ENCODE measurements around the gene PLA2G6.

The PLA2G6 gene

GRCh38 chr22:38213319-38213989 lies 31.8 kb upstream of the PLA2G6 start:
- 86 to 92% methylated on average over 6 of the region's 6 CpGs for WGBS, 2 experiments (ENCODE audit: insufficient coverage in 2 of 2)
- Histone ChIP-seq H3K36me3 (ENCODE audit: control insufficient read depth, insufficient read depth, low read length) (peaks cover 48% of the 10 kb centered on the region), H3K4me3 (ENCODE audit: extremely low read depth, insufficient read depth, low read length, poor library complexity, severe bottlenecking) (no peak overlapping the region)

DNA sequence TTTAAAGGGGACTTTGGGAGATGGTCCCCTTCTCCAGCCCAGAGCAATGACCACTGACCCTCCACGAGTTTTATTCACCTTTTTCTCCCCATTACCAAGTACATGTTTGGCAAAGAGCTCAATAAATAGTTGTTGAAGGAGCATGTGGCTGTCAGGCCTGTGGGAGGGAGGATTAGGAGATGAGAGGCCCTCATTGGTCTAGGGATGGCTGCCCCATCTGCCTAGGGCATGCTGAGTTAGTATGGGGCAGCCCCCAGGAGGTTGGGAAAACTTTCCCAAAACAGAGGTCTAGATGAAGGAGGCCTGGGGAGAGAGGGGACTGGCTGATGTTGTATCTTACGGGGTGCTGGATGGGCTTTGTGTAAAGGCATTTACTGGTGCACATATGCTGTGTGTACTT lies 30.8 kb upstream of the PLA2G6 start:
- Histone ChIP-seq H3K9me3 (ENCODE audit: control insufficient read depth, low read length) (no peaks in the 10 kb centered on the region), H3K36me3 (ENCODE audit: control insufficient read depth, insufficient read depth, low read length) (peaks cover 58% of the 10 kb centered on the region), H3K27ac (ENCODE audit: low read depth, low read length, severe bottlenecking) (no peak overlapping the region), H3K4me3 (ENCODE audit: extremely low read depth, insufficient read depth, low read length, poor library complexity, severe bottlenecking) (no peak overlapping the region), H3K4me1 (ENCODE audit: control insufficient read depth, insufficient read depth, low read length, poor library complexity, severe bottlenecking) (peaks cover 6% of the 10 kb centered on the region)
- WGBS, 2 experiments (ENCODE audit: insufficient coverage in 2 of 2): 100% methylated on average over 1 of the region's 2 CpGs

More at GRCh38 chr22:38213319-38213989, 31.8 kb upstream of the PLA2G6 start:
- H3K9me3 ChIP-seq (ENCODE audit: control insufficient read depth, low read length): no peaks in the 10 kb centered on the region
- no peak overlapping the region for H3K27ac ChIP-seq (ENCODE audit: low read depth, low read length, severe bottlenecking)
- H3K4me1 ChIP-seq (ENCODE audit: control insufficient read depth, insufficient read depth, low read length, poor library complexity, severe bottlenecking): peaks cover 11% of the 10 kb centered on the region

DNA sequence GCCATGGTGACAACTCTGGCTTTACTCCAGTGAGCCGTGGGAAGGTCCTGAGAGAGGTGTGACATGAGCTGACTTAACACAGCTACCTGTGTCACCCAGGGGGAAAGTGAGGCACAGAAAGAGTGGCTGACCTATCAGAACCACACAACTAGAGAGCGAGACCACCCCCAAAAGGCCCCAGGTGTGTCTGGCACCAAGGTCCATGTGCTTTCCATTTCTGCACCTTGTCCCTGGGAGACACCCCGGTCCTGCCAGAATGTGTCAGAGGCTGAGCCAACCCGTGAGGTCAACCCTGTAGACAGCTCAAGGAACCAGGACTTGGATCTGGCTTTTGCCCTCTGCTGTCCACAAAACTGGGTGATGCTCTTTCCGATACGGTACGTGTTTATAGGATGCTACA lies 29.9 kb upstream of the PLA2G6 start:
- Histone ChIP-seq H3K36me3 (ENCODE audit: control insufficient read depth, insufficient read depth, low read length) (peaks cover 55% of the 10 kb centered on the region), H3K4me1 (ENCODE audit: control insufficient read depth, insufficient read depth, low read length, poor library complexity, severe bottlenecking) (peaks cover 6% of the 10 kb centered on the region), H3K4me3 (ENCODE audit: extremely low read depth, insufficient read depth, low read length, poor library complexity, severe bottlenecking) (no peak overlapping the region), H3K27ac (ENCODE audit: low read depth, low read length, severe bottlenecking) (no peak overlapping the region), H3K9me3 (ENCODE audit: control insufficient read depth, low read length) (no peaks in the 10 kb centered on the region)
- 84 to 97% methylated on average over 3 of the region's 7 CpGs for WGBS, 2 experiments (ENCODE audit: insufficient coverage in 2 of 2)

DNA sequence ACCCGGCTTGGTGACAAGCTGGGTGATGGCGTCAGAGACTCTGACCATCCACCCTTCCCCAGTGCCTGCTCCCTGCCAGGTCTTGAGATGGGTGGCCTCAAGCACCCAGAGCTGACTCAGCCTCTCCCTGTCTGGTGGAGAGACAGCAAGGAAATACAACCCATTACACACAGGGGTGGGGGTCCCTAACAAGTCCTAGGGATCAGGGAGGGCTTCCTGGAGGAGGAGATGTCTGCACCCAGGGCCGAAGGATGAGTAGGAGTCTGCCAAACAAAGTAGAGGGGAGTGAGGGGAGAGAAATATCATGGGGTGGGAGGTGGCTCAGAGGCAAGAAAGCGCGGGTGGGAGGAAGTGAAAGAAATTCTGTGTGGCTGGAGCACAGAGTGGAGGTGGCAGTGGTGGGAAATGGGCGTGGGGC lies 26.9 kb upstream of the PLA2G6 start:
- no peak overlapping the region for H3K4me3 ChIP-seq (ENCODE audit: extremely low read depth, insufficient read depth, low read length, poor library complexity, severe bottlenecking)
- WGBS, 2 experiments (ENCODE audit: insufficient coverage in 2 of 2): 100% methylated on average over 3 to 5 of the region's 6 CpGs
- H3K9me3 ChIP-seq (ENCODE audit: control insufficient read depth, low read length): no peaks in the 10 kb centered on the region
- peaks cover 22% of the 10 kb centered on the region for H3K4me1 ChIP-seq (ENCODE audit: control insufficient read depth, insufficient read depth, low read length, poor library complexity, severe bottlenecking)
- H3K36me3 ChIP-seq (ENCODE audit: control insufficient read depth, insufficient read depth, low read length): peaks cover 33% of the 10 kb centered on the region
- H3K27ac ChIP-seq (ENCODE audit: low read depth, low read length, severe bottlenecking): no peak overlapping the region

- Histone ChIP-seq H3K36me3 (ENCODE audit: control insufficient read depth, insufficient read depth, low read length) (peaks cover 31% of the 10 kb centered on the region), H3K27ac (ENCODE audit: low read depth, low read length, severe bottlenecking) (no peak overlapping the region), H3K4me1 (ENCODE audit: control insufficient read depth, insufficient read depth, low read length, poor library complexity, severe bottlenecking) (peaks cover 27% of the 10 kb centered on the region), H3K9me3 (ENCODE audit: control insufficient read depth, low read length) (no peaks in the 10 kb centered on the region), H3K4me3 (ENCODE audit: extremely low read depth, insufficient read depth, low read length, poor library complexity, severe bottlenecking) (no peak overlapping the region)
- WGBS, 2 experiments (ENCODE audit: insufficient coverage in 2 of 2): 91 to 96% methylated on average over 4 to 7 of the region's 7 CpGs
Observed at GRCh38 chr22:38207898-38208432, 26.3 kb upstream of the PLA2G6 start.

DNA sequence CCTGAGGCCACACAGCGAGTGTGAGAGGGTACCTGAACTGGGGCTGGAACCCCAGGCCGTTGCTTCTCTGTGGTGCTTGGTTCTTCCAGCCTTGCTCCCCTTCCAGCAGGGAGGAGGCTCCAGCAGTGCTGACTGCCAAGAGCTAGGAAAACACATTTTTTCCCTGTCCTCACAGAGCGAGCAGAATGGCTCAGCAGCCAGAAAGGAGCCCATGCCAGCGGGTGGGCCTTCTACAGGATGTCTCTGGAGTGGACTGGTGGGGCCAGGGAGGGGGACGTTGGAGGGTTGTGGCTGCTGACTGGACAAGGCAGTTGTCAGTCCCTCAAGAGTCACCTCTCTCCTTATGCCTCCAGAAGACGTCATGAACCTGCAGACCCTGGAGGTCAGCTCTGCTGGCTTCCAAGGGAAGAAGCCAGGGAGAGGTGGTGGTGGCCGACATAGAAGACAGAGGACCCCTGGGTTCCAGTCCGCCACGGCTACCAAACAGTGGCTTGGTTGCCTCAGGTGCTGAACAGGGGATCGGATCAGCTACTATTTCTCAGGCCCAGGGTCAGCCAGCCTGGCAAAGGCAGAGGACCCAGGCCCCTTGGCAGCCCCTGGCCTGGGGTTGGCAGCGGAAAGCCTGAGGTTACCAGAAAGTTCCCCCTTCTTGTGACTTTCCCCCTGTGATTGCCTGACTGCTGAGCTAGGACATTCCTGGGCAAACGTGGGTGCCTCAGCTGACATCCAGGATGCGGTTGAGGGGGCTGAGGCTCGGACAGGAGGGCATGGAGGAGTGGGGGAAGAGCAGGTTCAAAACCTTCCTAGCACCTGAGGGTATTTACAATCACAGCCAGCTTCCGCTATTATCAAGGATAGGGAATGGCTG lies 23.9 kb upstream of the PLA2G6 start:
- H3K36me3 ChIP-seq (ENCODE audit: control insufficient read depth, insufficient read depth, low read length): peaks cover 31% of the 10 kb centered on the region
- WGBS, 2 experiments (ENCODE audit: insufficient coverage in 2 of 2): 91 to 94% methylated on average over 9 to 13 of the region's 15 CpGs
- no peaks in the 10 kb centered on the region for H3K9me3 ChIP-seq (ENCODE audit: control insufficient read depth, low read length)
- H3K27ac ChIP-seq (ENCODE audit: low read depth, low read length, severe bottlenecking): no peak overlapping the region
- no peak overlapping the region for H3K4me3 ChIP-seq (ENCODE audit: extremely low read depth, insufficient read depth, low read length, poor library complexity, severe bottlenecking)
- H3K4me1 ChIP-seq (ENCODE audit: control insufficient read depth, insufficient read depth, low read length, poor library complexity, severe bottlenecking): peaks cover 33% of the 10 kb centered on the region

GRCh38 chr22:38204784-38205183 lies 23.2 kb upstream of the PLA2G6 start:
- H3K27ac ChIP-seq (ENCODE audit: low read depth, low read length, severe bottlenecking): no peak overlapping the region
- WGBS, 2 experiments (ENCODE audit: insufficient coverage in 2 of 2): 83 to 92% methylated on average over 5 to 6 of the region's 7 CpGs

GRCh38 chr22:38203855-38204514 lies 22.4 kb upstream of the PLA2G6 start:
- WGBS, 2 experiments (ENCODE audit: insufficient coverage in 2 of 2): 90 to 96% methylated on average over 3 of the region's 3 CpGs
- Histone ChIP-seq H3K4me3 (ENCODE audit: extremely low read depth, insufficient read depth, low read length, poor library complexity, severe bottlenecking) (peak overlapping the region; percentile 80), H3K27ac (ENCODE audit: low read depth, low read length, severe bottlenecking) (no peak overlapping the region)

More at GRCh38 chr22:38204784-38205183, 23.2 kb upstream of the PLA2G6 start:
- Histone ChIP-seq H3K4me3 (ENCODE audit: extremely low read depth, insufficient read depth, low read length, poor library complexity, severe bottlenecking) (no peak overlapping the region), H3K4me1 (ENCODE audit: control insufficient read depth, insufficient read depth, low read length, poor library complexity, severe bottlenecking) (peaks cover 32% of the 10 kb centered on the region), H3K36me3 (ENCODE audit: control insufficient read depth, insufficient read depth, low read length) (peaks cover 24% of the 10 kb centered on the region), H3K9me3 (ENCODE audit: control insufficient read depth, low read length) (no peaks in the 10 kb centered on the region)

DNA sequence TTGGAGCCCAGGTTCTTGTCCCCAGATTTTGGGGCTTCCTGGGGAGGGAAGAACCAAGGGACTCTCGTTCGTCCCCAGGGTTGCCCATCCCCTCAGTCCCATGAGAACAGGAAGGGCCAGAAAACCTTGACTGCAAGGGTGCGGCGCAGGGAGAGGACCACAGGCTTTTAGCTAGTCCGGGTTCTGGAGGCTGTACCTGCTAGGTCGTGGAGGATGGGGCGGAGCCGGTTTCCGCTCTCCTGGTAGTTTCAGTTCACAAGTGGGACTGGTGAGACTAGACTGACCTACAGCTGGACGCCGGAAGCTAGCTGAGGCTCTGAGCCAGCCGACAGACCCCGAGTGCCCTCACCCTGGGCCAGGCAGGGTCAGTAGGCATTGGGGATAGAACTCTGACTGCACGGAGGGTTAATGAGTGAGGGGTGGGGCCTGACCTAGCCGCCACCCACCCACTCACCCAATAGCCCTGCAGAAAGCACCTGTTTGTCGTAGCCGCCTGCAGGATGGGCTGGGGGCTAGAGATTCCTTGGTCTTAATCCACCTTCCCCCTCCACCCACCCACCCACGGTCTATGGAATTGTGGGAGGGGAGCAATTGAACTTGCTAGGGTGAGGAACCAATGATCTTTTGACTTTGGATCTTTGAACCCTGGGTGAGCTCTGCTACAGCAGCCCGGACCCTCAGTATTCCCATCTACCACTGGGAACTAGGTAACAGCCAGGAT lies 21.6 kb upstream of the PLA2G6 start:
- Histone ChIP-seq H3K36me3 (ENCODE audit: control insufficient read depth, insufficient read depth, low read length) (peaks cover 14% of the 10 kb centered on the region), H3K27ac (ENCODE audit: low read depth, low read length, severe bottlenecking) (peak overlapping the region; percentile 100), H3K4me3 (ENCODE audit: extremely low read depth, insufficient read depth, low read length, poor library complexity, severe bottlenecking) (peak overlapping the region; percentile 80), H3K4me1 (ENCODE audit: control insufficient read depth, insufficient read depth, low read length, poor library complexity, severe bottlenecking) (peaks cover 30% of the 10 kb centered on the region), H3K9me3 (ENCODE audit: control insufficient read depth, low read length) (no peaks in the 10 kb centered on the region)
- WGBS, 2 experiments (ENCODE audit: insufficient coverage in 2 of 2): 12 to 16% methylated on average over 13 of the region's 19 CpGs

More at GRCh38 chr22:38203855-38204514, 22.4 kb upstream of the PLA2G6 start:
- H3K36me3 ChIP-seq (ENCODE audit: control insufficient read depth, insufficient read depth, low read length): peaks cover 21% of the 10 kb centered on the region
- H3K9me3 ChIP-seq (ENCODE audit: control insufficient read depth, low read length): no peaks in the 10 kb centered on the region
- peaks cover 30% of the 10 kb centered on the region for H3K4me1 ChIP-seq (ENCODE audit: control insufficient read depth, insufficient read depth, low read length, poor library complexity, severe bottlenecking)

Data from mesodermal cell (in vitro differentiated cells).